ENCODE measurements around the gene AGBL5.

Gene AGBL5

DNA sequence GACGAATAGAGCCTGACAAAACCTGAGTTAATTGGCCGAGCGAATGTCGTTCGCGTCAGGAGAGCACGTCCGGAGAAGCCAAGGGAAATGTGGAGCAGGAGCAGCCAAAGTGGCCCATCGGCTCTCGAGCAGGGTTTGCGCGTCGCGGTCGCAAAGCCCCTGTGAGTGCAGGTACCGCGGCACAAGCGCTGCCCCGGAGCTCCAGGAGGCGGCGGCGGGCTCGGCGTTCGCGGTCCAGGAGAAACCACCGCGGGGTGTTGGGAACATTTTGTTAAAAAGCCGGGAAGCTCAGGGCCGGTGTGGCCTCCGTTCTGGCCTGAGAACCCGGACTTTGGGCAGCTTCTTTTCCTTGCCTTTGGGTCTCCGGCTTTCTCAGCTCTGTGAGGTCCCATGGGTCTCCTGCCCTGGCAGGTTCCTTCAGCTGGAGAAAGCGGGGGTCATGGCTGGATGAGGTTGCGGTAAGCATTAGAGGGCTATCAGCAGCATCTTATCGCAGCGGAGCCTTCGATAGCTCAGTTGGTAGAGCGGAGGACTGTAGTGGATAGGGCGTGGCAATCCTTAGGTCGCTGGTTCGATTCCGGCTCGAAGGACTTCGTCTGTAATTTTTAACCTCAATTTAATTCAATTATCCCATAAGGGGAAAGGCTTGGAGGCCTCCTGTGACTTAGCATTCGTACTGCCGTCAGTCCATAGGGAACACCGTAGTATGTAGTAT lies 1.0 kb upstream of the AGBL5 start:
- Histone ChIP-seq H3K9me3 (ENCODE audit: control insufficient read depth, insufficient read depth, low read depth, low read length) (no peaks in the 10 kb centered on the region), H3K4me3 (ENCODE audit: low read depth, low read length) (peak overlapping the region; percentile 82), H3K27ac (ENCODE audit: extremely low read depth, low read depth, low read length) (peak overlapping the region; percentile 73), H3K36me3 (ENCODE audit: control insufficient read depth in 2 of 2, insufficient read depth in 1 of 2, low read length in 2 of 2) (peaks cover 10 to 28% of the 10 kb centered on the region in 2 experiments), H3K4me1 (ENCODE audit: control insufficient read depth, insufficient read depth, low read length) (peaks cover 4% of the 10 kb centered on the region)
- ChIA-PET CTCF (interaction anchor here (0.7 to 1.6 kb wide), 7 partner anchors 18 to 270 kb away, joined by 3 to 7 read pairs (median 3); no protein-coding TSS in a partner anchor), POLR2A (interaction anchor here (0.6 to 3.7 kb wide), 25 partner anchors 9 to 314 kb away, joined by 3 to 61 read pairs (median 5); partner anchors contain the start of genes ATRAID, CAD, GTF3C2 and KHK)
- no peak for TF ChIP-seq HOXC10 (CRISPR knock-in tag; IDR thresholded peaks at IDR 0.05)
- TF ChIP-seq ZNF341 (tag by site-specific recombination; IDR thresholded peaks at IDR 0.05; ENCODE audit: low read depth) = peak; percentile 47; the same call in 1 of the 2 replicates
- peak; percentile 65 for TF ChIP-seq KLF9 (tag by site-specific recombination; IDR thresholded peaks at IDR 0.05; ENCODE audit: low read depth)
- TF ChIP-seq ZNF37A (tag by site-specific recombination; IDR thresholded peaks at IDR 0.05) = 0 out of 2 replicates have a peak, but pooled peaks have one; percentile 29
- peak; percentile 89; the same call in 1 of the 2 replicates for TF ChIP-seq ZNF600 (tag by site-specific recombination; IDR thresholded peaks at IDR 0.05)
- no peak for TF ChIP-seq ZNF521 (tag by site-specific recombination; IDR thresholded peaks at IDR 0.05)
- peak; percentile 96 for TF ChIP-seq ZBTB17 (tag by site-specific recombination; IDR thresholded peaks at IDR 0.05)
- TF ChIP-seq ZSCAN30 (tag by site-specific recombination; IDR thresholded peaks at IDR 0.05) = 0 out of 2 replicates have a peak, but pooled peaks have one; percentile 32
- no peak for TF ChIP-seq GLI2 (tag by site-specific recombination; IDR thresholded peaks at IDR 0.05; ENCODE audit: borderline replicate concordance, low read depth)
- TF ChIP-seq, protein P1, sequence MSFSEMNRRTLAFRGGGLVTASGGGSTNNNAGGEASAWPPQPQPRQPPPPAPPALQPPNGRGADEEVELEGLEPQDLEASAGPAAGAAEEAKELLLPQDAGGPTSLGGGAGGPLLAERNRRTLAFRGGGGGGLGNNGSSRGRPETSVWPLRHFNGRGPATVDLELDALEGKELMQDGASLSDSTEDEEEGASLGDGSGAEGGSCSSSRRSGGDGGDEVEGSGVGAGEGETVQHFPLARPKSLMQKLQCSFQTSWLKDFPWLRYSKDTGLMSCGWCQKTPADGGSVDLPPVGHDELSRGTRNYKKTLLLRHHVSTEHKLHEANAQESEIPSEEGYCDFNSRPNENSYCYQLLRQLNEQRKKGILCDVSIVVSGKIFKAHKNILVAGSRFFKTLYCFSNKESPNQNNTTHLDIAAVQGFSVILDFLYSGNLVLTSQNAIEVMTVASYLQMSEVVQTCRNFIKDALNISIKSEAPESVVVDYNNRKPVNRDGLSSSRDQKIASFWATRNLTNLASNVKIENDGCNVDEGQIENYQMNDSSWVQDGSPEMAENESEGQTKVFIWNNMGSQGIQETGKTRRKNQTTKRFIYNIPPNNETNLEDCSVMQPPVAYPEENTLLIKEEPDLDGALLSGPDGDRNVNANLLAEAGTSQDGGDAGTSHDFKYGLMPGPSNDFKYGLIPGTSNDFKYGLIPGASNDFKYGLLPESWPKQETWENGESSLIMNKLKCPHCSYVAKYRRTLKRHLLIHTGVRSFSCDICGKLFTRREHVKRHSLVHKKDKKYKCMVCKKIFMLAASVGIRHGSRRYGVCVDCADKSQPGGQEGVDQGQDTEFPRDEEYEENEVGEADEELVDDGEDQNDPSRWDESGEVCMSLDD (tag by site-specific recombination; IDR thresholded peaks at IDR 0.05) = peak; percentile 58; the same call in 1 of the 2 replicates
- TF ChIP-seq ZNF391 (tag by site-specific recombination; IDR thresholded peaks at IDR 0.05; ENCODE audit: borderline replicate concordance, low read depth) = peak; percentile 14; the same call in 1 of the 2 replicates
- TF ChIP-seq IKZF3 (tag by site-specific recombination; IDR thresholded peaks at IDR 0.05) = peak; percentile 27; the same call in 1 of the 2 replicates
- TF ChIP-seq HOXA7 (CRISPR knock-in tag; IDR thresholded peaks at IDR 0.05; ENCODE audit: borderline replicate concordance) = no peak
- TF ChIP-seq SALL2 (tag by site-specific recombination; IDR thresholded peaks at IDR 0.05; ENCODE audit: borderline replicate concordance) = no peak
- TF ChIP-seq, protein P2, sequence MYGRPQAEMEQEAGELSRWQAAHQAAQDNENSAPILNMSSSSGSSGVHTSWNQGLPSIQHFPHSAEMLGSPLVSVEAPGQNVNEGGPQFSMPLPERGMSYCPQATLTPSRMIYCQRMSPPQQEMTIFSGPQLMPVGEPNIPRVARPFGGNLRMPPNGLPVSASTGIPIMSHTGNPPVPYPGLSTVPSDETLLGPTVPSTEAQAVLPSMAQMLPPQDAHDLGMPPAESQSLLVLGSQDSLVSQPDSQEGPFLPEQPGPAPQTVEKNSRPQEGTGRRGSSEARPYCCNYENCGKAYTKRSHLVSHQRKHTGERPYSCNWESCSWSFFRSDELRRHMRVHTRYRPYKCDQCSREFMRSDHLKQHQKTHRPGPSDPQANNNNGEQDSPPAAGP (tag by site-specific recombination; IDR thresholded peaks at IDR 0.05) = peak; percentile 93
- TF ChIP-seq, protein P3, sequence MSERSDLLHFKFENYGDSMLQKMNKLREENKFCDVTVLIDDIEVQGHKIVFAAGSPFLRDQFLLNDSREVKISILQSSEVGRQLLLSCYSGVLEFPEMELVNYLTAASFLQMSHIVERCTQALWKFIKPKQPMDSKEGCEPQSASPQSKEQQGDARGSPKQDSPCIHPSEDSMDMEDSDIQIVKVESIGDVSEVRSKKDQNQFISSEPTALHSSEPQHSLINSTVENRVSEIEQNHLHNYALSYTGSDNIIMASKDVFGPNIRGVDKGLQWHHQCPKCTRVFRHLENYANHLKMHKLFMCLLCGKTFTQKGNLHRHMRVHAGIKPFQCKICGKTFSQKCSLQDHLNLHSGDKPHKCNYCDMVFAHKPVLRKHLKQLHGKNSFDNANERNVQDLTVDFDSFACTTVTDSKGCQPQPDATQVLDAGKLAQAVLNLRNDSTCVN (tag by site-specific recombination; optimal IDR thresholded peaks at IDR 0.05) = peak; percentile 88
- TF ChIP-seq, protein P4, sequence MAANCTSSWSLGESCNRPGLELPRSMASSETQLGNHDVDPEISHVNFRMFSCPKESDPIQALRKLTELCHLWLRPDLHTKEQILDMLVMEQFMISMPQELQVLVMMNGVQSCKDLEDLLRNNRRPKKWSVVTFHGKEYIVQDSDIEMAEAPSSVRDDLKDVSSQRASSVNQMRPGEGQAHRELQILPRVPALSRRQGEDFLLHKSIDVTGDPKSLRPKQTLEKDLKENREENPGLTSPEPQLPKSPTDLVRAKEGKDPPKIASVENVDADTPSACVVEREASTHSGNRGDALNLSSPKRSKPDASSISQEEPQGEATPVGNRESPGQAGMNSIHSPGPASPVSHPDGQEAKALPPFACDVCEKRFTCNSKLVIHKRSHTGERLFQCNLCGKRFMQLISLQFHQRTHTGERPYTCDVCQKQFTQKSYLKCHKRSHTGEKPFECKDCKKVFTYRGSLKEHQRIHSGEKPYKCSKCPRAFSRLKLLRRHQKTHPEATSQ (tag by site-specific recombination; IDR thresholded peaks at IDR 0.05) = peak; percentile 21; the same call in 1 of the 2 replicates
- TF ChIP-seq ZNF324 (tag by site-specific recombination; IDR thresholded peaks at IDR 0.05) = peak; percentile 64; the same call in 1 of the 2 replicates
- TF ChIP-seq GLIS2 (tag by site-specific recombination; IDR thresholded peaks at IDR 0.05) = 0 out of 2 replicates have a peak, but pooled peaks have one; percentile 57
- TF ChIP-seq KLF1 (tag by site-specific recombination; IDR thresholded peaks at IDR 0.05) = peak; percentile 70
- TF ChIP-seq ZNF19 (tag by site-specific recombination; IDR thresholded peaks at IDR 0.05; ENCODE audit: low read depth) = no peak
- peak; percentile 46 for TF ChIP-seq ZNF585B (tag by site-specific recombination; IDR thresholded peaks at IDR 0.05)
- TF ChIP-seq ZBTB21 (tag by site-specific recombination; IDR thresholded peaks at IDR 0.05) = peak; percentile 9; the same call in 1 of the 2 replicates
- TF ChIP-seq, protein P5, sequence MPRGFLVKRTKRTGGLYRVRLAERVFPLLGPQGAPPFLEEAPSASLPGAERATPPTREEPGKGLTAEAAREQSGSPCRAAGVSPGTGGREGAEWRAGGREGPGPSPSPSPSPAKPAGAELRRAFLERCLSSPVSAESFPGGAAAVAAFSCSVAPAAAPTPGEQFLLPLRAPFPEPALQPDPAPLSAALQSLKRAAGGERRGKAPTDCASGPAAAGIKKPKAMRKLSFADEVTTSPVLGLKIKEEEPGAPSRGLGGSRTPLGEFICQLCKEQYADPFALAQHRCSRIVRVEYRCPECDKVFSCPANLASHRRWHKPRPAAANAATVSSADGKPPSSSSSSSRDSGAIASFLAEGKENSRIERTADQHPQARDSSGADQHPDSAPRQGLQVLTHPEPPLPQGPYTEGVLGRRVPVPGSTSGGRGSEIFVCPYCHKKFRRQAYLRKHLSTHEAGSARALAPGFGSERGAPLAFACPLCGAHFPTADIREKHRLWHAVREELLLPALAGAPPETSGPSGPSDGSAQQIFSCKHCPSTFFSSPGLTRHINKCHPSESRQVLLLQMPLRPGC (tag by site-specific recombination; IDR thresholded peaks at IDR 0.05) = peak; percentile 12; the same call in 1 of the 2 replicates
- TF ChIP-seq ZNF76 (tag by site-specific recombination; IDR thresholded peaks at IDR 0.05; ENCODE audit: borderline replicate concordance, low read depth) = peak; percentile 10; the same call in 1 of the 2 replicates
- 0 out of 2 replicates have a peak, but pooled peaks have one; percentile 13 for TF ChIP-seq ZNF354C (tag by site-specific recombination; IDR thresholded peaks at IDR 0.05; ENCODE audit: borderline replicate concordance, low read depth)
- TF ChIP-seq ZSCAN23 (tag by site-specific recombination; IDR thresholded peaks at IDR 0.05) = 0 out of 2 replicates have a peak, but pooled peaks have one; percentile 83
- TF ChIP-seq YY1 (tag by site-specific recombination; IDR thresholded peaks at IDR 0.05) = no peak

Data from HEK293 (cell line).